Measurements from ENCODE around the gene KLC1. TPM values are rescaled to one million over a fixed set of nuclear protein-coding genes. Genes with fewer than 3 reads are reported as not detected.
A peak's percentile ranks its signal among the peaks of the same experiment; 100 is the strongest.

KLC1 gene
- total and polyA plus RNA-seq, 2 of the 13 experiments (the other 11 are each of a cell fraction or from before 2014, with no cell fraction given) = 53.2 to 63.5 TPM

- TF ChIP-seq, protein P1, sequence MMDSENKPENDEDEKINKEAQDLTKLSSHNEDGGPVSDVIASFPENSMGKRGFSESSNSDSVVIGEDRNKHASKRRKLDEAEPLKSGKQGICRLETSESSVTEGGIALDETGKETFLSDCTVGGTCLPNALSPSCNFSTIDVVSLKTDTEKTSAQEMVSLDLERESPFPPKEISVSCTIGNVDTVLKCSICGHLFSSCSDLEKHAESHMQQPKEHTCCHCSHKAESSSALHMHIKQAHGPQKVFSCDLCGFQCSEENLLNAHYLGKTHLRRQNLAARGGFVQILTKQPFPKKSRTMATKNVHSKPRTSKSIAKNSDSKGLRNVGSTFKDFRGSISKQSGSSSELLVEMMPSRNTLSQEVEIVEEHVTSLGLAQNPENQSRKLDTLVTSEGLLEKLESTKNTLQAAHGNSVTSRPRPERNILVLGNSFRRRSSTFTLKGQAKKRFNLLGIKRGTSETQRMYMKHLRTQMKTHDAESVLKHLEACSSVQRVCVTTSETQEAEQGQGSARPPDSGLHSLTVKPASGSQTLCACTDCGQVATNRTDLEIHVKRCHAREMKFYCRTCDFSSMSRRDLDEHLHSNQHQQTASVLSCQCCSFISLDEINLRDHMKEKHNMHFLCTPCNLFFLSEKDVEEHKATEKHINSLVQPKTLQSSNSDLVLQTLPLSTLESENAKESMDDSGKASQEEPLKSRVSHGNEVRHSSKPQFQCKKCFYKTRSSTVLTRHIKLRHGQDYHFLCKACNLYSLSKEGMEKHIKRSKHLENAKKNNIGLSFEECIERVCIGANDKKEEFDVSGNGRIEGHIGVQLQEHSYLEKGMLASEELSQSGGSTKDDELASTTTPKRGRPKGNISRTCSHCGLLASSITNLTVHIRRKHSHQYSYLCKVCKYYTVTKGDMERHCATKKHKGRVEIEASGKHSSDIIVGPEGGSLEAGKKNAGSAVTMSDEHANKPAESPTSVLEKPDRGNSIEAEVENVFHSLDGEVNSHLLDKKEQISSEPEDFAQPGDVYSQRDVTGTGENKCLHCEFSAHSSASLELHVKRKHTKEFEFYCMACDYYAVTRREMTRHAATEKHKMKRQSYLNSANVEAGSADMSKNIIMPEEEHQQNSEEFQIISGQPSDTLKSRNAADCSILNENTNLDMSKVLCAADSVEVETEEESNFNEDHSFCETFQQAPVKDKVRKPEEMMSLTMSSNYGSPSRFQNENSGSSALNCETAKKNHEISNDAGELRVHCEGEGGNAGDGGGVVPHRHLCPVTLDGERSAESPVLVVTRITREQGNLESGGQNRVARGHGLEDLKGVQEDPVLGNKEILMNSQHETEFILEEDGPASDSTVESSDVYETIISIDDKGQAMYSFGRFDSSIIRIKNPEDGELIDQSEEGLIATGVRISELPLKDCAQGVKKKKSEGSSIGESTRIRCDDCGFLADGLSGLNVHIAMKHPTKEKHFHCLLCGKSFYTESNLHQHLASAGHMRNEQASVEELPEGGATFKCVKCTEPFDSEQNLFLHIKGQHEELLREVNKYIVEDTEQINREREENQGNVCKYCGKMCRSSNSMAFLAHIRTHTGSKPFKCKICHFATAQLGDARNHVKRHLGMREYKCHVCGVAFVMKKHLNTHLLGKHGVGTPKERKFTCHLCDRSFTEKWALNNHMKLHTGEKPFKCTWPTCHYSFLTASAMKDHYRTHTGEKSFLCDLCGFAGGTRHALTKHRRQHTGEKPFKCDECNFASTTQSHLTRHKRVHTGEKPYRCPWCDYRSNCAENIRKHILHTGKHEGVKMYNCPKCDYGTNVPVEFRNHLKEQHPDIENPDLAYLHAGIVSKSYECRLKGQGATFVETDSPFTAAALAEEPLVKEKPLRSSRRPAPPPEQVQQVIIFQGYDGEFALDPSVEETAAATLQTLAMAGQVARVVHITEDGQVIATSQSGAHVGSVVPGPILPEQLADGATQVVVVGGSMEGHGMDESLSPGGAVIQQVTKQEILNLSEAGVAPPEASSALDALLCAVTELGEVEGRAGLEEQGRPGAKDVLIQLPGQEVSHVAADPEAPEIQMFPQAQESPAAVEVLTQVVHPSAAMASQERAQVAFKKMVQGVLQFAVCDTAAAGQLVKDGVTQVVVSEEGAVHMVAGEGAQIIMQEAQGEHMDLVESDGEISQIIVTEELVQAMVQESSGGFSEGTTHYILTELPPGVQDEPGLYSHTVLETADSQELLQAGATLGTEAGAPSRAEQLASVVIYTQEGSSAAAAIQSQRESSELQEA (CRISPR knock-in tag; IDR thresholded peaks at IDR 0.05; ENCODE audit: not compliant biosample characterization) = no peak
- TF ChIP-seq ZNF451 (CRISPR knock-in tag; IDR thresholded peaks at IDR 0.05) (no peak), FOSL1 (CRISPR knock-in tag; IDR thresholded peaks at IDR 0.05; ENCODE audit: borderline replicate concordance) (no peak), UBTF (CRISPR knock-in tag; IDR thresholded peaks at IDR 0.05) (no peak), SAP130 (CRISPR knock-in tag; IDR thresholded peaks at IDR 0.05; ENCODE audit: low read depth) (0 out of 2 replicates have a peak, but pooled peaks have one; percentile 4), EZH2 (conservative IDR thresholded peaks at IDR 0.05; ENCODE audit: low read depth, low read length) (no peak), ZBTB39 (CRISPR knock-in tag; IDR thresholded peaks at IDR 0.05) (no peak)
- TF ChIP-seq, protein P2, sequence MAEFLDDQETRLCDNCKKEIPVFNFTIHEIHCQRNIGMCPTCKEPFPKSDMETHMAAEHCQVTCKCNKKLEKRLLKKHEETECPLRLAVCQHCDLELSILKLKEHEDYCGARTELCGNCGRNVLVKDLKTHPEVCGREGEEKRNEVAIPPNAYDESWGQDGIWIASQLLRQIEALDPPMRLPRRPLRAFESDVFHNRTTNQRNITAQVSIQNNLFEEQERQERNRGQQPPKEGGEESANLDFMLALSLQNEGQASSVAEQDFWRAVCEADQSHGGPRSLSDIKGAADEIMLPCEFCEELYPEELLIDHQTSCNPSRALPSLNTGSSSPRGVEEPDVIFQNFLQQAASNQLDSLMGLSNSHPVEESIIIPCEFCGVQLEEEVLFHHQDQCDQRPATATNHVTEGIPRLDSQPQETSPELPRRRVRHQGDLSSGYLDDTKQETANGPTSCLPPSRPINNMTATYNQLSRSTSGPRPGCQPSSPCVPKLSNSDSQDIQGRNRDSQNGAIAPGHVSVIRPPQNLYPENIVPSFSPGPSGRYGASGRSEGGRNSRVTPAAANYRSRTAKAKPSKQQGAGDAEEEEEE (CRISPR knock-in tag; IDR thresholded peaks at IDR 0.05; ENCODE audit: borderline replicate concordance) = no peak
- TF ChIP-seq, protein P3, sequence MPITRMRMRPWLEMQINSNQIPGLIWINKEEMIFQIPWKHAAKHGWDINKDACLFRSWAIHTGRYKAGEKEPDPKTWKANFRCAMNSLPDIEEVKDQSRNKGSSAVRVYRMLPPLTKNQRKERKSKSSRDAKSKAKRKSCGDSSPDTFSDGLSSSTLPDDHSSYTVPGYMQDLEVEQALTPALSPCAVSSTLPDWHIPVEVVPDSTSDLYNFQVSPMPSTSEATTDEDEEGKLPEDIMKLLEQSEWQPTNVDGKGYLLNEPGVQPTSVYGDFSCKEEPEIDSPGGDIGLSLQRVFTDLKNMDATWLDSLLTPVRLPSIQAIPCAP (CRISPR knock-in tag; IDR thresholded peaks at IDR 0.05; ENCODE audit: low read depth) = no peak
- TF ChIP-seq, protein P4, sequence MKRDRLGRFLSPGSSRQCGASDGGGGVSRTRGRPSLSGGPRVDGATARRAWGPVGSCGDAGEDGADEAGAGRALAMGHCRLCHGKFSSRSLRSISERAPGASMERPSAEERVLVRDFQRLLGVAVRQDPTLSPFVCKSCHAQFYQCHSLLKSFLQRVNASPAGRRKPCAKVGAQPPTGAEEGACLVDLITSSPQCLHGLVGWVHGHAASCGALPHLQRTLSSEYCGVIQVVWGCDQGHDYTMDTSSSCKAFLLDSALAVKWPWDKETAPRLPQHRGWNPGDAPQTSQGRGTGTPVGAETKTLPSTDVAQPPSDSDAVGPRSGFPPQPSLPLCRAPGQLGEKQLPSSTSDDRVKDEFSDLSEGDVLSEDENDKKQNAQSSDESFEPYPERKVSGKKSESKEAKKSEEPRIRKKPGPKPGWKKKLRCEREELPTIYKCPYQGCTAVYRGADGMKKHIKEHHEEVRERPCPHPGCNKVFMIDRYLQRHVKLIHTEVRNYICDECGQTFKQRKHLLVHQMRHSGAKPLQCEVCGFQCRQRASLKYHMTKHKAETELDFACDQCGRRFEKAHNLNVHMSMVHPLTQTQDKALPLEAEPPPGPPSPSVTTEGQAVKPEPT (CRISPR knock-in tag; IDR thresholded peaks at IDR 0.05; ENCODE audit: low read depth) = no peak
These were observed 5.7 kb upstream of the KLC1 start (continued) for GRCh38 chr14:103623308-103623707.

Data from HepG2 (cell line).